PC-3 (cell line): ENCODE measurements around the gene ZNF606.

Experiments used
- CTCF ChIP-seq: fragments of 300-600 bp; sonication (generic); conservative IDR thresholded peaks from 2 replicates; pipeline ENCODE4 v1.5.1; 2017; ENCODE audit warnings: antibody characterized with exemption, low read depth, mild to moderate bottlenecking, low read length
- EZH2 ChIP-seq: fragments of 300-600 bp; sonication (generic); IDR thresholded peaks from one replicate; pipeline ENCODE4 v1.6.1; 2017; ENCODE audit warnings: antibody characterized with exemption, mild to moderate bottlenecking, low read length; ENCODE audit not compliant: unreplicated experiment
- EZH2phosphoT487 ChIP-seq: fragments of 300-600 bp; sonication (generic); IDR thresholded peaks from 2 replicates; pipeline ENCODE4 v1.6.1; 2018; ENCODE audit warnings: mild to moderate bottlenecking, antibody characterized with exemption, low read length, borderline replicate concordance

- TF ChIP-seq CTCF (no peak), EZH2 (no peak), EZH2phosphoT487 (no peak)
Observed at GRCh38 chr19:58035863-58036262, 33.2 kb upstream of the ZNF606 start.
